ENCODE data around the gene RTL10.
"Not testable (repeated sequence)": the region's sequence is repeated elsewhere in the genome, so short reads cannot be mapped to it uniquely, and the experiment has no call there.

DNA sequence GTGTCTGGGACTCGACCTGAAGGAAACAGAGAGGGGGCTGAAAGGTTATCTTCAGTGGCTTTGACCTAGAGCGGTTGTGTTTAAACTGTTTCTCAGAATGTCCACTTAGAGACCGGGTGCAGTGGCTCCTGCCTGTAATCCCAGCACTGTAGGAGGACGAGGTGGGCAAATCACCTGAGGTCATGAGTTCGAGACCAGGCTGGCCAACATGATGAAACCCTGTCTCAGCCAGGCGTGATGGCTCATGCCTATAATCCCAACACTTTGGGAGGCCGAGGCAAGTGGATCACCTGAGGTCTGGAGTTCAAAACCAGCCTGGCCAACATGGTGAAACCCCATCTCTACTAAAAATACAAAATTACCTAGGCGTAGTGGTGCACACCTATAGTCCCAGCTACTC is 28.8 kb upstream of the RTL10 start:
- TF ChIP-seq CHD2 (IDR thresholded peaks at IDR 0.05; ENCODE audit: low read length); CTCF (IDR thresholded peaks at IDR 0.05; ENCODE audit: control extremely low read depth in 1 of 3, insufficient read depth in 1 of 3, low read depth in 1 of 3, low read length in 3 of 3); GABPA (IDR thresholded peaks at IDR 0.05; ENCODE audit: borderline replicate concordance, insufficient read depth, low read length); EP300 (IDR thresholded peaks at IDR 0.05; ENCODE audit: borderline replicate concordance in 1 of 2, low read depth in 2 of 2, low read length in 2 of 2); YY1 (IDR thresholded peaks at IDR 0.05; ENCODE audit: low read depth, low read length); CHD1 (IDR thresholded peaks at IDR 0.05; ENCODE audit: low read depth, low read length); POLR2A (IDR thresholded peaks at IDR 0.05; ENCODE audit: control extremely low read depth in 1 of 2, low read depth in 2 of 2, low read length in 2 of 2); KDM1A (IDR thresholded peaks at IDR 0.05; ENCODE audit: borderline replicate concordance, low read length); TCF12 (IDR thresholded peaks at IDR 0.05; ENCODE audit: low read depth, low read length); EZH2 (IDR thresholded peaks at IDR 0.05; ENCODE audit: low read depth, low read length, severe bottlenecking); ATF3 (IDR thresholded peaks at IDR 0.05; ENCODE audit: insufficient read depth, low read depth, low read length); HDAC2 (IDR thresholded peaks at IDR 0.05; ENCODE audit: borderline replicate concordance in 1 of 2, low read depth in 2 of 2, low read length in 2 of 2); BCL11A (IDR thresholded peaks at IDR 0.05; ENCODE audit: low read depth in 2 of 2, low read length in 2 of 2); TAF7 (optimal IDR thresholded peaks at IDR 0.05; ENCODE audit: borderline replicate concordance, low read depth, low read length): not testable (repeated sequence)
